Sigmoid colon (tissue), 7 donors: Measurements from ENCODE around the gene ITPA. TPM values are rescaled to one million over a fixed set of nuclear protein-coding genes. Genes with fewer than 3 reads are reported as not detected.

Experiments used
- DNase-seq: peaks from one replicate; pipeline ENCODE4 v3.0.0-alpha.2; 2019
- H3K27ac ChIP-seq, 4 donors: fragments of 200-600 bp; sonication (generic); one replicate each; pipeline ENCODE4 v1.5.1; 2016 to 2019; ENCODE audit warnings: mild to moderate bottlenecking in 1 of 4
- H3K27me3 ChIP-seq, 3 donors: fragments of 200-600 bp; sonication (generic); one replicate each; pipeline ENCODE4 v1.5.1; 2019; ENCODE audit warnings: mild to moderate bottlenecking in 1 of 3
- H3K36me3 ChIP-seq, 4 donors: fragments of 200-600 bp; sonication (generic); one replicate each; pipeline ENCODE4 v1.5.1; 2016 to 2019
- H3K4me1 ChIP-seq, 4 donors: fragments of 200-600 bp; sonication (generic); one replicate each; pipeline ENCODE4 v1.5.1; 2017 to 2019
- H3K4me3 ChIP-seq, 4 donors: fragments of 200-600 bp; sonication (generic); one replicate each; pipeline ENCODE4 v1.5.1; 2017 to 2019; ENCODE audit warnings: mild to moderate bottlenecking in 2 of 4, moderate library complexity in 1 of 4
- H3K9me3 ChIP-seq, 4 donors: fragments of 200-600 bp in 3 of 4; sonication (generic) in 3 of 4; one replicate each; pipeline versions ENCODE4 v1.5.1 to v1.6.1; 2013 to 2019
- CTCF ChIP-seq, 4 experiments: fragments of 450-650 bp in 3 of 4; fragments of 200-600 bp in 1 of 4; IDR thresholded peaks; one replicate each; pipeline ENCODE4 v1.5.1; 2016 to 2019; ENCODE audit warnings: antibody characterized with exemption in 4 of 4, mild to moderate bottlenecking in 3 of 4, moderate library complexity in 2 of 4
- EP300 ChIP-seq, 4 donors: sonication (generic); formaldehyde crosslinking; IDR thresholded peaks; one replicate each; pipeline ENCODE4 v1.6.1; 2017; ENCODE audit warnings: antibody characterized with exemption in 4 of 4
- POLR2A ChIP-seq, 2 donors: fragments of 450-650 bp; IDR thresholded peaks; one replicate each; pipeline ENCODE4 v1.6.1; 2016; ENCODE audit warnings: antibody characterized with exemption in 2 of 2, mild to moderate bottlenecking in 2 of 2, moderate library complexity in 2 of 2
- POLR2AphosphoS5 ChIP-seq, 4 donors: sonication (generic); formaldehyde crosslinking; IDR thresholded peaks; one replicate each; pipeline ENCODE4 v1.6.1; 2017; ENCODE audit warnings: antibody characterized with exemption in 4 of 4
- WGBS, 2 donors: extraction: QIAGEN DNeasy Blood & Tissue Kit; methylation state at CpG; one replicate each; pipeline ENCODE4 v1.1.7; 2013; 5-methylcytosine and 5-hydroxymethylcytosine counted together
- intact Hi-C: fragments of 100-400 bp; cut with DNase I; formaldehyde crosslinking; loops from one replicate; pipeline ENCODE4 v1.15.1; 2023
- polyA plus RNA-seq, 3 donors: library from polyadenylated mRNA; stranded (reverse); fragments of 200-250 nt; gene quantifications; one replicate each; pipeline ENCODE4 v1.2.3, GENCODE V29; 2013
- total RNA-seq, 4 donors: library from RNA; depleted of rRNA; stranded (reverse); fragments of >200 nt; gene quantifications; one replicate each; pipeline ENCODE4 v1.1.0, GENCODE V29; 2016
- donor health status: healthy with polysubstance abuse.
- donor health status: Bipolar disorder and iron deficiency.
- donor health status: healthy.

ITPA gene
- total and polyA plus RNA-seq, 7 donors: 17.1 to 92.5 (median 31.7) TPM

- 3 to 4% methylated on average over 59 of the region's 59 CpGs for WGBS, 2 donors
- DNase-seq: no peak
- no peaks in the 10 kb centered on the region for H3K9me3 ChIP-seq
- H3K27ac ChIP-seq: no peak overlapping the region
- H3K36me3 ChIP-seq: no peaks in the 10 kb centered on the region
- intact Hi-C loops: no loop called here
- H3K4me1 ChIP-seq: peaks cover 0 to 24% (median 23%) of the 10 kb centered on the region in 4 donors
- peaks cover 33 to 77% (median 54%) of the 10 kb centered on the region in 3 donors for H3K27me3 ChIP-seq
- peak overlapping the region; percentile 23 to 63 (median 57) for H3K4me3 ChIP-seq
- no peak for TF ChIP-seq CTCF (IDR thresholded peaks at IDR 0.05)
- no peak for TF ChIP-seq POLR2A (IDR thresholded peaks at IDR 0.05)
- TF ChIP-seq POLR2AphosphoS5 (IDR thresholded peaks at IDR 0.05): no peak
- TF ChIP-seq EP300 (IDR thresholded peaks at IDR 0.05): no peak
Observed at GRCh38 chr20:3237958-3238615, 28.8 kb downstream of the ITPA start.

DNA sequence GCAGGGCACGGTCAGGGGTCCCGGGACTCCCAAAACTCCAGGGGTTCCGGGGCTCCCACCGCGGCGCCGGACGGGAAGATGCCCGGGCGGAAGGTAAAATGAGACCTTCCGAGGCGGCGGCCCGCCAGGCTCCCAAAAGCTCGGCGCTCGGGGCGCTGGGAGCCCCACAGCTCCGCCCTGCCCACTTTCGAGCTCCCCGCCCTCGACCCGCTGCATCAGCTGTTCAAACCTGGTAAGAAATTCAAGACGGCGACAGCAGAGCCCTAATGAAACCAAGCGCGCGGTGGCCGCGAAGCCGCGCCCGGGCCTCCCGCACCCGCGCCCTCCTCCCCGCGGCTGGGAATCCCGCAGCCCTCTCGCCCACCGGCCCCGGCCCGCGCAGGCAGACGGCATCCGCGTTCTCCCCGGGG, 29.3 kb downstream of the ITPA start:
- intact Hi-C loops: no loop called here
- no peak for DNase-seq
- H3K9me3 ChIP-seq: no peaks in the 10 kb centered on the region
- TF ChIP-seq EP300 (IDR thresholded peaks at IDR 0.05) (no peak), POLR2A (IDR thresholded peaks at IDR 0.05) (no peak), POLR2AphosphoS5 (IDR thresholded peaks at IDR 0.05) (no peak), CTCF (IDR thresholded peaks at IDR 0.05) (no peak)
- peaks cover 0 to 24% (median 23%) of the 10 kb centered on the region in 4 donors for H3K4me1 ChIP-seq
- no peak overlapping the region for H3K27ac ChIP-seq
- H3K36me3 ChIP-seq: no peaks in the 10 kb centered on the region
- peaks cover 33 to 82% (median 54%) of the 10 kb centered on the region in 3 donors for H3K27me3 ChIP-seq
- H3K4me3 ChIP-seq: peak overlapping the region; percentile 23 to 63 (median 57)
- WGBS, 2 donors: 1% methylated on average over 48 of the region's 48 CpGs

GRCh38 chr20:3239026-3239866, 29.9 kb downstream of the ITPA start, which contains the start of gene SLC4A11:
Gene SLC4A11 (minus strand): TSS chr20:3239190. CDS start chr20:3239137, 53 bp downstream.
- intact Hi-C loops: no loop called here
- Histone ChIP-seq H3K9me3 (no peaks in the 10 kb centered on the region), H3K4me3 (peak within 1 kb of the TSS; percentile 23 to 63 (median 57)), H3K4me1 (peaks cover 0 to 24% (median 23%) of the 10 kb centered on the region in 4 donors), H3K36me3 (no peaks in the 10 kb centered on the region), H3K27ac (peak within 1 kb of the TSS in 1 of 4 donors; percentile 31), H3K27me3 (peaks cover 33 to 88% (median 57%) of the 10 kb centered on the region in 3 donors)
- WGBS, 2 donors: 0 to 1% methylated on average over 107 of the region's 107 CpGs
- no peak for TF ChIP-seq CTCF (IDR thresholded peaks at IDR 0.05)
- no peak for TF ChIP-seq EP300 (IDR thresholded peaks at IDR 0.05)
- no peak for TF ChIP-seq POLR2A (IDR thresholded peaks at IDR 0.05)
- DNase-seq: no peak

DNA sequence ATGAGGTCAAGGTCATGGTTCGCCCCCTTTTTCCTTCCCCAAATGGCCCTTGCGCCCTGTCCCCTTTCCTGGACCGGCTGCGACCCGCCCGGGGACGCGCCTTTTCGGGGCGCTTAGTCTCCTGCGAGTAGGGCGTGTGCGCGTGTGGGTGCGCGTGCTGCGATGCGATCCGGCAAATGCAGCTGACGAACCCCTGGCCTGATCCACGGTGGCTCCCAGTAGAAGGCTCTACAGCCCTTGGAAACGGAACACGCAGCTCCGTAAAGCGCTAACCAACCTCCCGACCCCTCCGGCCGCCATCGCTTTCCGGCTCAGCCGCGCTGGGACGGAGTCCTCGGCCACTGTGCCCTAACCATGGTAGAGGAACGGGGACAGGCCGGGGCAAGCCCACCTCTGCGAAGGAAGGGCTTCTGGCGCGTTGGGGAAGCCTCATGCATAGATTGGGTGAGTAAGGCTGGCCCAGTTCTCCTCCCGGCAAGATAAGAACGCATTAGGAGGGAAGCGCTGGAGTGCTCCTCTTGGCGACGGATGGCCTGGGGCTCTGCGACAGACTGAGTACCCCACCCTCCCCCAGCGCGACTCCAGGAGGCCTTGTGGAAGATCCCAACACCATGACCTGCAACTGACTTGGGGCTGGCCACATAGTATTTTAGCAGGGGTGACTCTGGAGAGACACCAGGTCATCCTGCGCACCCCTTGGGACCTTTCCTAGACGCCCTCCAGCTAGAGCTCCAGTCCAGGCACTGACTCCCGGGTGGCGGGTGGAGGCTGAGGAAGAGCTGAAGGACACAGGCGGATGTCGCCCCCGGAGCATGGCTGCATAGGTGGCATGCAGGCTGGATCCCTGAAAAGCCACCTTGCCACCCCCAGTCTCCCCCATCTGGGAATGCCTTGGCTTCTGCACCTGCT, 30.8 kb downstream of the ITPA start:
- H3K4me1 ChIP-seq: peaks cover 0 to 24% (median 23%) of the 10 kb centered on the region in 4 donors
- H3K36me3 ChIP-seq: no peaks in the 10 kb centered on the region
- peak overlapping the region; percentile 23 to 63 (median 57) for H3K4me3 ChIP-seq
- no peak for TF ChIP-seq CTCF (IDR thresholded peaks at IDR 0.05)
- no peak for TF ChIP-seq POLR2AphosphoS5 (IDR thresholded peaks at IDR 0.05)
- TF ChIP-seq POLR2A (IDR thresholded peaks at IDR 0.05): no peak
- no peak for TF ChIP-seq EP300 (IDR thresholded peaks at IDR 0.05)
- peaks cover 33 to 97% (median 61%) of the 10 kb centered on the region in 3 donors for H3K27me3 ChIP-seq
- H3K27ac ChIP-seq: peak overlapping the region in 1 of 4 donors; percentile 31
- intact Hi-C loops: no loop called here
- H3K9me3 ChIP-seq: no peaks in the 10 kb centered on the region
- 16 to 17% methylated on average over 54 of the region's 54 CpGs for WGBS, 2 donors
- no peak for DNase-seq
